GM23338 (cell line): ENCODE results near the gene RNU7-1. TPM values are rescaled to one million over a fixed set of nuclear protein-coding genes. Genes with fewer than 3 reads are reported as not detected.

Experiments
- ATAC-seq: fragments of 200-7000 bp; cut with Tn5 transposase; 3 replicates; pipeline ENCODE4 v1.9.1; 2020
- DNase-seq: peaks from one replicate; pipeline ENCODE4 v3.0.0-alpha.2; 2015; ENCODE audit warnings: low spot score
- H2AFZ ChIP-seq: fragments of 200-600 bp; sonication (generic); 2 replicates; pipeline ENCODE4 v1.8.0; 2016; ENCODE audit warnings: antibody characterized with exemption, mild to moderate bottlenecking, moderate library complexity
- H3F3A ChIP-seq: fragments of 200-600 bp; sonication (generic); replicated peaks from 2 replicates; pipeline ENCODE4 v1.8.0; 2017; ENCODE audit warnings: antibody characterized with exemption, mixed run types, low read depth
- H3K27ac ChIP-seq: fragments of 200-600 bp; sonication (generic); 2 replicates; pipeline ENCODE4 v1.6.1; 2016; ENCODE audit warnings: low read depth
- H3K27me3 ChIP-seq: fragments of 200-600 bp; sonication (generic); 2 replicates; pipeline ENCODE4 v1.8.0; 2016; ENCODE audit warnings: mild to moderate bottlenecking, mixed run types, moderate library complexity; ENCODE audit not compliant: insufficient read depth
- H3K36me3 ChIP-seq: fragments of 200-600 bp; sonication (generic); 2 replicates; pipeline ENCODE4 v1.8.0; 2016; ENCODE audit warnings: mild to moderate bottlenecking; ENCODE audit not compliant: insufficient read depth
- H3K4me1 ChIP-seq: fragments of 200-600 bp; sonication (generic); 2 replicates; pipeline ENCODE4 v1.8.0; 2016; ENCODE audit warnings: mild to moderate bottlenecking, moderate library complexity; ENCODE audit not compliant: insufficient read depth
- H3K4me2 ChIP-seq: fragments of 200-600 bp; sonication (generic); 2 replicates; pipeline ENCODE4 v1.7.1; 2017; ENCODE audit warnings: mixed run types
- H3K4me3 ChIP-seq: fragments of 200-600 bp; sonication (generic); 2 replicates; pipeline ENCODE4 v1.6.1; 2016; ENCODE audit warnings: mixed run types
- H3K79me2 ChIP-seq: fragments of 200-600 bp; sonication (generic); replicated peaks from 2 replicates; pipeline ENCODE4 v1.8.0; 2017; ENCODE audit warnings: mild to moderate bottlenecking; ENCODE audit not compliant: insufficient read depth
- H3K9me2 ChIP-seq: fragments of 200-600 bp; sonication (generic); 2 replicates; pipeline ENCODE4 v1.8.0; 2017; ENCODE audit not compliant: insufficient read depth
- H4K20me1 ChIP-seq: fragments of 200-600 bp; sonication (generic); replicated peaks from 2 replicates; pipeline ENCODE4 v1.8.0; 2017; ENCODE audit warnings: mild to moderate bottlenecking; ENCODE audit not compliant: insufficient read depth
- H3K27ac Mint-ChIP-seq: 2 replicates; pipeline ENCODE4 v1.8.0; 2020; ENCODE audit warnings: inconsistent platforms, mild to moderate bottlenecking, moderate library complexity, mixed read lengths
- H3K27me3 Mint-ChIP-seq: 3 replicates; pipeline ENCODE4 v1.8.0; 2022; ENCODE audit warnings: low read depth, mild to moderate bottlenecking, moderate library complexity, mixed read lengths, inconsistent platforms; ENCODE audit not compliant: insufficient read depth, poor library complexity
- H3K36me3 Mint-ChIP-seq: 3 replicates; pipeline ENCODE4 v1.8.0; 2021; ENCODE audit warnings: low read depth, mild to moderate bottlenecking, inconsistent platforms, moderate library complexity, mixed read lengths
- H3K4me1 Mint-ChIP-seq: 3 replicates; pipeline ENCODE4 v1.8.0; 2020; ENCODE audit warnings: mild to moderate bottlenecking, inconsistent platforms, mixed read lengths
- H3K4me3 Mint-ChIP-seq: 3 replicates; pipeline ENCODE4 v1.8.0; 2021; ENCODE audit warnings: moderate library complexity, mild to moderate bottlenecking, inconsistent platforms, mixed read lengths
- H3K9me3 Mint-ChIP-seq: 3 replicates; pipeline ENCODE4 v1.8.0; 2020; ENCODE audit warnings: moderate library complexity, mild to moderate bottlenecking, inconsistent platforms, mixed read lengths
- CREB1 ChIP-seq: fragments of 250-450 bp; sonication (Bioruptor Pico); IDR thresholded peaks from 2 replicates; pipeline ENCODE4 v1.5.0; 2020; ENCODE audit warnings: low read depth, mild to moderate bottlenecking, moderate library complexity
- EZH2 ChIP-seq: fragments of 200-600 bp; sonication (generic); IDR thresholded peaks from one replicate; pipeline ENCODE4 v1.8.0; 2017; ENCODE audit warnings: antibody characterized with exemption, mild to moderate bottlenecking, low read depth; ENCODE audit not compliant: unreplicated experiment
- NANOG ChIP-seq: IDR thresholded peaks from 2 replicates; pipeline ENCODE4 v1.6.1; 2016; ENCODE audit warnings: antibody characterized with exemption, borderline replicate concordance
- POLR2AphosphoS5 ChIP-seq: IDR thresholded peaks from 2 replicates; pipeline ENCODE4 v1.6.1; 2016; ENCODE audit warnings: antibody characterized with exemption, low read depth
- STAT1 ChIP-seq: IDR thresholded peaks from one replicate; pipeline ENCODE4 v1.6.1; 2016; ENCODE audit warnings: antibody characterized with exemption; ENCODE audit not compliant: unreplicated experiment
- ZNF114 ChIP-seq: fragments of 250-450 bp; sonication (Bioruptor Pico); IDR thresholded peaks from 2 replicates; pipeline ENCODE4 v1.5.0; 2020; ENCODE audit warnings: mild to moderate bottlenecking, moderate library complexity
- ZNF331 ChIP-seq: fragments of 250-450 bp; sonication (Bioruptor Pico); IDR thresholded peaks from 2 replicates; pipeline ENCODE4 v1.5.0; 2020; ENCODE audit warnings: low read depth, mild to moderate bottlenecking, moderate library complexity
- polyA plus RNA-seq: library from polyadenylated mRNA; unstranded; fragments of >200 nt; fragmentation: Nextera tagmentation; extraction: Ambion mirVana; gene quantifications from 2 replicates; pipeline ENCODE4 v1.2.1, GENCODE V29; 2016
- total RNA-seq: library from RNA; depleted of rRNA; stranded (reverse); fragments of >200 nt; shearing (Covaris generic); gene quantifications from 2 replicates; pipeline ENCODE4 v1.2.3, GENCODE V29; 2014
- TF ChIP-seq, protein P1 (sequence below): IDR thresholded peaks from 2 replicates; pipeline ENCODE4 v1.6.1; 2016; ENCODE audit warnings: antibody characterized with exemption
- TF ChIP-seq, protein P2 (sequence below), 2 experiments: fragments of 200-600 bp in 1 of 2; sonication (generic) in 1 of 2; conservative IDR thresholded peaks; 2 replicates each; pipeline versions ENCODE4 v1.5.1 to v1.6.1; 2016 to 2017; ENCODE audit warnings: antibody characterized with exemption in 2 of 2, low read depth in 2 of 2, mild to moderate bottlenecking in 2 of 2, moderate library complexity in 1 of 2
- TF ChIP-seq, protein P3 (sequence below): IDR thresholded peaks from one replicate; pipeline ENCODE4 v1.6.1; 2018; ENCODE audit warnings: antibody characterized with exemption; ENCODE audit not compliant: unreplicated experiment

Gene RNU7-1
- total and polyA plus RNA-seq, 2 experiments from 2014 or later, result not detected

DNA sequence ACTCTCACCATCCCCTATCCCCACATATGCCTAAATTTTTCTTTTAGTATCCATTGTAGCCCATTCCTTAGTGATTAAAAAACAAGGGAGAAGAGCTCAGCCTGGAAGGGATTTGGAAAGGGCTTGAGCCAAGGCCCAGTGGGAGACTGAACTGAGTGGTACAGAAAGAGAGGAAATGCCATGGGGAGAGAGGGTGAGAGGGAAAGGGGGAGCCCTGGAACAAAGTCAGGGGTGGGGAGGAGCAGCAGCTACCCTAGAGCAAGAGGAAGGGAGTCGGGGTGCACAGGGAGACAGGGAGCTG lies 18.4 kb upstream of the RNU7-1 start:
- H3K9me2 ChIP-seq, result no peaks in the 10 kb centered on the region
- no peaks in the 10 kb centered on the region; the same call in 1 of the 2 replicates for H3K36me3 ChIP-seq
- H3K4me1 Mint-ChIP-seq, result peaks cover 55% of the 10 kb centered on the region
- peaks cover 24% of the 10 kb centered on the region for H3F3A ChIP-seq
- peak overlapping the region; percentile 97 for H3K27ac Mint-ChIP-seq
- peak overlapping the region; percentile 86 for H3K4me2 ChIP-seq
- TF ChIP-seq NANOG (no peak), ZNF114 (CRISPR knock-in tag) (no peak), ZNF331 (CRISPR knock-in tag) (no peak), CREB1 (no peak), EZH2 (no peak), STAT1 (no peak), POLR2AphosphoS5 (no peak)
- TF ChIP-seq, protein P1, sequence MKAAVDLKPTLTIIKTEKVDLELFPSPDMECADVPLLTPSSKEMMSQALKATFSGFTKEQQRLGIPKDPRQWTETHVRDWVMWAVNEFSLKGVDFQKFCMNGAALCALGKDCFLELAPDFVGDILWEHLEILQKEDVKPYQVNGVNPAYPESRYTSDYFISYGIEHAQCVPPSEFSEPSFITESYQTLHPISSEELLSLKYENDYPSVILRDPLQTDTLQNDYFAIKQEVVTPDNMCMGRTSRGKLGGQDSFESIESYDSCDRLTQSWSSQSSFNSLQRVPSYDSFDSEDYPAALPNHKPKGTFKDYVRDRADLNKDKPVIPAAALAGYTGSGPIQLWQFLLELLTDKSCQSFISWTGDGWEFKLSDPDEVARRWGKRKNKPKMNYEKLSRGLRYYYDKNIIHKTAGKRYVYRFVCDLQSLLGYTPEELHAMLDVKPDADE, result no peak
- TF ChIP-seq, protein P2, sequence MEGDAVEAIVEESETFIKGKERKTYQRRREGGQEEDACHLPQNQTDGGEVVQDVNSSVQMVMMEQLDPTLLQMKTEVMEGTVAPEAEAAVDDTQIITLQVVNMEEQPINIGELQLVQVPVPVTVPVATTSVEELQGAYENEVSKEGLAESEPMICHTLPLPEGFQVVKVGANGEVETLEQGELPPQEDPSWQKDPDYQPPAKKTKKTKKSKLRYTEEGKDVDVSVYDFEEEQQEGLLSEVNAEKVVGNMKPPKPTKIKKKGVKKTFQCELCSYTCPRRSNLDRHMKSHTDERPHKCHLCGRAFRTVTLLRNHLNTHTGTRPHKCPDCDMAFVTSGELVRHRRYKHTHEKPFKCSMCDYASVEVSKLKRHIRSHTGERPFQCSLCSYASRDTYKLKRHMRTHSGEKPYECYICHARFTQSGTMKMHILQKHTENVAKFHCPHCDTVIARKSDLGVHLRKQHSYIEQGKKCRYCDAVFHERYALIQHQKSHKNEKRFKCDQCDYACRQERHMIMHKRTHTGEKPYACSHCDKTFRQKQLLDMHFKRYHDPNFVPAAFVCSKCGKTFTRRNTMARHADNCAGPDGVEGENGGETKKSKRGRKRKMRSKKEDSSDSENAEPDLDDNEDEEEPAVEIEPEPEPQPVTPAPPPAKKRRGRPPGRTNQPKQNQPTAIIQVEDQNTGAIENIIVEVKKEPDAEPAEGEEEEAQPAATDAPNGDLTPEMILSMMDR (conservative IDR thresholded peaks at IDR 0.05; ENCODE audit: low read depth in 2 of 2), result no peak
- TF ChIP-seq, protein P3, sequence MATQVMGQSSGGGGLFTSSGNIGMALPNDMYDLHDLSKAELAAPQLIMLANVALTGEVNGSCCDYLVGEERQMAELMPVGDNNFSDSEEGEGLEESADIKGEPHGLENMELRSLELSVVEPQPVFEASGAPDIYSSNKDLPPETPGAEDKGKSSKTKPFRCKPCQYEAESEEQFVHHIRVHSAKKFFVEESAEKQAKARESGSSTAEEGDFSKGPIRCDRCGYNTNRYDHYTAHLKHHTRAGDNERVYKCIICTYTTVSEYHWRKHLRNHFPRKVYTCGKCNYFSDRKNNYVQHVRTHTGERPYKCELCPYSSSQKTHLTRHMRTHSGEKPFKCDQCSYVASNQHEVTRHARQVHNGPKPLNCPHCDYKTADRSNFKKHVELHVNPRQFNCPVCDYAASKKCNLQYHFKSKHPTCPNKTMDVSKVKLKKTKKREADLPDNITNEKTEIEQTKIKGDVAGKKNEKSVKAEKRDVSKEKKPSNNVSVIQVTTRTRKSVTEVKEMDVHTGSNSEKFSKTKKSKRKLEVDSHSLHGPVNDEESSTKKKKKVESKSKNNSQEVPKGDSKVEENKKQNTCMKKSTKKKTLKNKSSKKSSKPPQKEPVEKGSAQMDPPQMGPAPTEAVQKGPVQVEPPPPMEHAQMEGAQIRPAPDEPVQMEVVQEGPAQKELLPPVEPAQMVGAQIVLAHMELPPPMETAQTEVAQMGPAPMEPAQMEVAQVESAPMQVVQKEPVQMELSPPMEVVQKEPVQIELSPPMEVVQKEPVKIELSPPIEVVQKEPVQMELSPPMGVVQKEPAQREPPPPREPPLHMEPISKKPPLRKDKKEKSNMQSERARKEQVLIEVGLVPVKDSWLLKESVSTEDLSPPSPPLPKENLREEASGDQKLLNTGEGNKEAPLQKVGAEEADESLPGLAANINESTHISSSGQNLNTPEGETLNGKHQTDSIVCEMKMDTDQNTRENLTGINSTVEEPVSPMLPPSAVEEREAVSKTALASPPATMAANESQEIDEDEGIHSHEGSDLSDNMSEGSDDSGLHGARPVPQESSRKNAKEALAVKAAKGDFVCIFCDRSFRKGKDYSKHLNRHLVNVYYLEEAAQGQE, result no peak
- ATAC-seq, result no peak
- peaks cover 7% of the 10 kb centered on the region for H4K20me1 ChIP-seq
- peak overlapping the region; percentile 84 for H3K4me3 ChIP-seq
- peaks cover 37% of the 10 kb centered on the region for H3K27me3 Mint-ChIP-seq
- H3K79me2 ChIP-seq, result peaks cover 25% of the 10 kb centered on the region
- no peak for DNase-seq
- H3K9me3 Mint-ChIP-seq, result no peaks in the 10 kb centered on the region; the same call in 1 of the 3 replicates
- H3K4me1 ChIP-seq, result peaks cover 43% of the 10 kb centered on the region
- no peaks in the 10 kb centered on the region for H3K27me3 ChIP-seq
- H3K4me3 Mint-ChIP-seq, result peak overlapping the region; percentile 81
- H3K36me3 Mint-ChIP-seq, result peaks cover 35% of the 10 kb centered on the region
- no peak overlapping the region; the same call in 1 of the 2 replicates for H2AFZ ChIP-seq
- peak overlapping the region; percentile 100 for H3K27ac ChIP-seq
